Endothelial cell (in vitro differentiated cells): ENCODE data around the gene PDE6B. TPM values are rescaled to one million over a fixed set of nuclear protein-coding genes. Genes with fewer than 3 reads are reported as not detected.
"Not testable (repeated sequence)": the region's sequence is repeated elsewhere in the genome, so short reads cannot be mapped to it uniquely, and the experiment has no call there.

Experiments used
- DNase-seq: peaks from one replicate; pipeline ENCODE4 v3.0.0; 2021; ENCODE audit warnings: low spot score
- H3K27ac Mint-ChIP-seq: one replicate; pipeline ENCODE4 v1.8.0; 2021; ENCODE audit warnings: mixed read lengths, inconsistent platforms; ENCODE audit not compliant: unreplicated experiment
- H3K27me3 Mint-ChIP-seq: one replicate; pipeline ENCODE4 v1.8.0; 2021; ENCODE audit warnings: mild to moderate bottlenecking, moderate library complexity, mixed read lengths, inconsistent platforms; ENCODE audit not compliant: unreplicated experiment
- H3K36me3 Mint-ChIP-seq: one replicate; pipeline ENCODE4 v1.8.0; 2021; ENCODE audit warnings: mild to moderate bottlenecking, low read depth, mixed read lengths, inconsistent platforms; ENCODE audit not compliant: unreplicated experiment
- H3K4me1 Mint-ChIP-seq: one replicate; pipeline ENCODE4 v1.8.0; 2021; ENCODE audit warnings: mild to moderate bottlenecking, mixed read lengths, inconsistent platforms; ENCODE audit not compliant: unreplicated experiment
- H3K4me3 Mint-ChIP-seq: one replicate; pipeline ENCODE4 v1.8.0; 2021; ENCODE audit warnings: mild to moderate bottlenecking, mixed read lengths, inconsistent platforms; ENCODE audit not compliant: unreplicated experiment
- H3K9me3 Mint-ChIP-seq: one replicate; pipeline ENCODE4 v1.8.0; 2021; ENCODE audit warnings: mixed read lengths, inconsistent platforms; ENCODE audit not compliant: unreplicated experiment
- total RNA-seq: library from RNA; stranded (reverse); fragmentation: NEBNext Ultra II Directional; extraction: Animal tissue kit (Norgen Biotek cat#: 25700); gene quantifications from one replicate; pipeline ENCODE4 v1.2.1, GENCODE V29; 2021; ENCODE audit not compliant: unreplicated experiment
- TF ChIP-seq, protein P1 (sequence below): fragments of 200-600 bp; sonication (generic); IDR thresholded peaks from one replicate; pipeline ENCODE4 v1.5.0; 2021; ENCODE audit warnings: antibody characterized with exemption; ENCODE audit not compliant: unreplicated experiment

PDE6B gene
- total RNA-seq, 1 donor from 2014 or later: 5.1 TPM

GRCh38 chr4:689723-690122 is 64.3 kb downstream of the PDE6B start:
- Mint-ChIP-seq H3K4me1 (peaks cover 19% of the 10 kb centered on the region), H3K27me3 (peaks cover 14% of the 10 kb centered on the region), H3K27ac (peak overlapping the region; percentile 18), H3K4me3 (peak overlapping the region; percentile 31), H3K36me3 (peaks cover 8% of the 10 kb centered on the region), H3K9me3 (no peaks in the 10 kb centered on the region)
- TF ChIP-seq, protein P1, sequence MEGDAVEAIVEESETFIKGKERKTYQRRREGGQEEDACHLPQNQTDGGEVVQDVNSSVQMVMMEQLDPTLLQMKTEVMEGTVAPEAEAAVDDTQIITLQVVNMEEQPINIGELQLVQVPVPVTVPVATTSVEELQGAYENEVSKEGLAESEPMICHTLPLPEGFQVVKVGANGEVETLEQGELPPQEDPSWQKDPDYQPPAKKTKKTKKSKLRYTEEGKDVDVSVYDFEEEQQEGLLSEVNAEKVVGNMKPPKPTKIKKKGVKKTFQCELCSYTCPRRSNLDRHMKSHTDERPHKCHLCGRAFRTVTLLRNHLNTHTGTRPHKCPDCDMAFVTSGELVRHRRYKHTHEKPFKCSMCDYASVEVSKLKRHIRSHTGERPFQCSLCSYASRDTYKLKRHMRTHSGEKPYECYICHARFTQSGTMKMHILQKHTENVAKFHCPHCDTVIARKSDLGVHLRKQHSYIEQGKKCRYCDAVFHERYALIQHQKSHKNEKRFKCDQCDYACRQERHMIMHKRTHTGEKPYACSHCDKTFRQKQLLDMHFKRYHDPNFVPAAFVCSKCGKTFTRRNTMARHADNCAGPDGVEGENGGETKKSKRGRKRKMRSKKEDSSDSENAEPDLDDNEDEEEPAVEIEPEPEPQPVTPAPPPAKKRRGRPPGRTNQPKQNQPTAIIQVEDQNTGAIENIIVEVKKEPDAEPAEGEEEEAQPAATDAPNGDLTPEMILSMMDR: no peak
- no peak for DNase-seq

DNA sequence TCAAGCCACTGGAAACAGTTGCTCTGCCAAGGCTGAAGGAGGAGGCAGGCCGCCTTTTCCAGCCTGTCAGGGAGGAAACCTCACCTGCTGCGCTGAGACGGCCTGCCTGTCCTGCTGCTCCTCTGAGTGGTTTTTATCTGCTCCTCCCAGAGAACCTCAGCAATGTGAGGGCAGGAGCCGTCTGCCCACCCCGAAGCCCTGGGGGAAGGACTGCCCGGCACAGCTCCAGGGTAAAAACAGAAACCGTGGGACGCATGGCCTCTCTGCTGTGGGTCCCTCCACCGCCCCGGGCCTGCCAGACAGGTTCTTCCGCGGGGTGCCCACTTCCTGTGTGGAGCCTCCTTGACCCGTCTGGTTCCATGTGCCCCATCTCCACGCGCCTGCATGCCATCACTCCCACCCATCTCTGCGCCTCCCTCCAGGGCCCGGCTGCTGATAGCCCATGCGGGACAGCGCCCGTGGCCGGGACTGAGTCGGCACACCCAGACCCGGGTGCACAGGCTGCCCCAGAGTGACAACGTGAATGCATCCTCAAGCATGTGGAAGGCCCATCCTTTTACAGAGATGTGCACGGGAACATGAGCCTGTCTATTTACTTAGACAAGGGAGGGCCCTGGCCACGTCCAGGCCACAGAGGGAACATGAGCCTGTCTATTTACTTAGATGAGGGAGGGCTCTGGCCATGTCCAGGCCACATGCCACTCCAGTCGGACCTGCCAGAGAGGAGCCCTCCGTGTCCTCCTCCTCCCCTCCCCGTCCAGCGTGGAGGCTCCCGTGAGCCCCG is 67.6 kb downstream of the PDE6B start:
- no peaks in the 10 kb centered on the region for H3K36me3 Mint-ChIP-seq

GRCh38 chr4:694341-694940 is 69.1 kb downstream of the PDE6B start:
- not testable (repeated sequence) for H3K36me3 Mint-ChIP-seq, DNase-seq, H3K9me3 Mint-ChIP-seq, H3K4me3 Mint-ChIP-seq, H3K27ac Mint-ChIP-seq, H3K27me3 Mint-ChIP-seq
- H3K4me1 Mint-ChIP-seq: peaks cover 14% of the 10 kb centered on the region

More for the DNA sequence above, 67.6 kb downstream of the PDE6B start:
- TF ChIP-seq, protein P1: no peak
- Mint-ChIP-seq H3K4me1 (peaks cover 12% of the 10 kb centered on the region), H3K27me3 (peaks cover 7% of the 10 kb centered on the region), H3K4me3 (no peak overlapping the region), H3K9me3 (no peaks in the 10 kb centered on the region), H3K27ac (no peak overlapping the region)
- DNase-seq: no peak

- TF ChIP-seq, protein P1: no peak
- Mint-ChIP-seq H3K4me1 (peaks cover 8% of the 10 kb centered on the region), H3K27ac (no peak overlapping the region), H3K36me3 (no peaks in the 10 kb centered on the region), H3K4me3 (no peak overlapping the region), H3K27me3 (peaks cover 4% of the 10 kb centered on the region), H3K9me3 (no peaks in the 10 kb centered on the region)
- no peak for DNase-seq
Measured at GRCh38 chr4:699816-700580, 74.6 kb downstream of the PDE6B start.

- Mint-ChIP-seq H3K27me3 (peaks cover 4% of the 10 kb centered on the region), H3K4me3 (no peak overlapping the region), H3K27ac (no peak overlapping the region), H3K4me1 (peaks cover 8% of the 10 kb centered on the region), H3K36me3 (no peaks in the 10 kb centered on the region), H3K9me3 (no peaks in the 10 kb centered on the region)
- DNase-seq: no peak
- TF ChIP-seq, protein P1: no peak
Measured at GRCh38 chr4:700587-701264, 75.4 kb downstream of the PDE6B start.
